Measurements from ENCODE around the gene KIAA0825.

The KIAA0825 gene

GRCh38 chr5:94218374-94218773 is 400.0 kb downstream of the KIAA0825 start:
- H3K36me3 ChIP-seq (ENCODE audit: control insufficient read depth, low read length), result no peaks in the 10 kb centered on the region

GRCh38 chr5:94217745-94218144 is 400.7 kb downstream of the KIAA0825 start:
- TF ChIP-seq CTCF (IDR thresholded peaks at IDR 0.05; ENCODE audit: low read depth, low read length, poor library complexity, severe bottlenecking) (no peak), EZH2phosphoT487 (IDR thresholded peaks at IDR 0.05; ENCODE audit: borderline replicate concordance, low read length) (no peak)
- H3K4me1 ChIP-seq (ENCODE audit: control insufficient read depth, low read length), result no peaks in the 10 kb centered on the region
- H3F3A ChIP-seq (ENCODE audit: control insufficient read depth, insufficient read depth), result no peaks in the 10 kb centered on the region
- no peaks in the 10 kb centered on the region for H4K20me1 ChIP-seq (ENCODE audit: control insufficient read depth, insufficient read depth, low read depth, low read length)
- no peak overlapping the region for H3K4me2 ChIP-seq (ENCODE audit: low read length)
- no peak overlapping the region for H3K27ac ChIP-seq (ENCODE audit: low read depth, low read length)
- H3K4me3 ChIP-seq (ENCODE audit: low read length), result no peak overlapping the region
- no peaks in the 10 kb centered on the region for H3K9me3 ChIP-seq (ENCODE audit: control insufficient read depth, insufficient read depth, low read length)
- no peaks in the 10 kb centered on the region for H3K9me2 ChIP-seq (replicated peaks; ENCODE audit: control insufficient read depth, low read length)
- H3K27me3 ChIP-seq (ENCODE audit: control insufficient read depth, low read length), result no peaks in the 10 kb centered on the region
- H3K79me2 ChIP-seq (ENCODE audit: control insufficient read depth, low read length), result no peaks in the 10 kb centered on the region
- H3K36me3 ChIP-seq (ENCODE audit: control insufficient read depth, low read length), result no peaks in the 10 kb centered on the region

More at GRCh38 chr5:94218374-94218773, 400.0 kb downstream of the KIAA0825 start:
- Histone ChIP-seq H3K79me2 (ENCODE audit: control insufficient read depth, low read length) (no peaks in the 10 kb centered on the region), H3K9me3 (ENCODE audit: control insufficient read depth, insufficient read depth, low read length) (no peaks in the 10 kb centered on the region), H3K27ac (ENCODE audit: low read depth, low read length) (no peak overlapping the region), H3K4me1 (ENCODE audit: control insufficient read depth, low read length) (no peaks in the 10 kb centered on the region), H3K9me2 (replicated peaks; ENCODE audit: control insufficient read depth, low read length) (no peaks in the 10 kb centered on the region), H3K4me2 (ENCODE audit: low read length) (no peak overlapping the region), H3K4me3 (ENCODE audit: low read length) (no peak overlapping the region), H3F3A (ENCODE audit: control insufficient read depth, insufficient read depth) (no peaks in the 10 kb centered on the region), H3K27me3 (ENCODE audit: control insufficient read depth, low read length) (no peaks in the 10 kb centered on the region), H4K20me1 (ENCODE audit: control insufficient read depth, insufficient read depth, low read depth, low read length) (no peaks in the 10 kb centered on the region)
- no peak for TF ChIP-seq EZH2phosphoT487 (IDR thresholded peaks at IDR 0.05; ENCODE audit: borderline replicate concordance, low read length)
- TF ChIP-seq CTCF (IDR thresholded peaks at IDR 0.05; ENCODE audit: low read depth, low read length, poor library complexity, severe bottlenecking), result no peak

GRCh38 chr5:94217216-94217615 is 401.2 kb downstream of the KIAA0825 start:
- Histone ChIP-seq H3K4me1 (ENCODE audit: control insufficient read depth, low read length) (no peaks in the 10 kb centered on the region), H3K27me3 (ENCODE audit: control insufficient read depth, low read length) (no peaks in the 10 kb centered on the region), H3K36me3 (ENCODE audit: control insufficient read depth, low read length) (no peaks in the 10 kb centered on the region), H3K79me2 (ENCODE audit: control insufficient read depth, low read length) (no peaks in the 10 kb centered on the region), H3K9me2 (replicated peaks; ENCODE audit: control insufficient read depth, low read length) (no peaks in the 10 kb centered on the region), H3K27ac (ENCODE audit: low read depth, low read length) (no peak overlapping the region), H4K20me1 (ENCODE audit: control insufficient read depth, insufficient read depth, low read depth, low read length) (no peaks in the 10 kb centered on the region), H3K4me3 (ENCODE audit: low read length) (no peak overlapping the region), H3F3A (ENCODE audit: control insufficient read depth, insufficient read depth) (no peaks in the 10 kb centered on the region), H3K4me2 (ENCODE audit: low read length) (no peak overlapping the region), H3K9me3 (ENCODE audit: control insufficient read depth, insufficient read depth, low read length) (no peaks in the 10 kb centered on the region)
- no peak for TF ChIP-seq EZH2phosphoT487 (IDR thresholded peaks at IDR 0.05; ENCODE audit: borderline replicate concordance, low read length)
- TF ChIP-seq CTCF (IDR thresholded peaks at IDR 0.05; ENCODE audit: low read depth, low read length, poor library complexity, severe bottlenecking), result no peak

GRCh38 chr5:94212476-94212875 is 405.9 kb downstream of the KIAA0825 start:
- H4K20me1 ChIP-seq (ENCODE audit: control insufficient read depth, insufficient read depth, low read depth, low read length), result no peaks in the 10 kb centered on the region
- H3K4me3 ChIP-seq (ENCODE audit: low read length), result no peak overlapping the region
- no peaks in the 10 kb centered on the region for H3F3A ChIP-seq (ENCODE audit: control insufficient read depth, insufficient read depth)
- H3K4me1 ChIP-seq (ENCODE audit: control insufficient read depth, low read length), result no peaks in the 10 kb centered on the region
- no peaks in the 10 kb centered on the region for H3K36me3 ChIP-seq (ENCODE audit: control insufficient read depth, low read length)
- no peaks in the 10 kb centered on the region for H3K27me3 ChIP-seq (ENCODE audit: control insufficient read depth, low read length)
- no peaks in the 10 kb centered on the region for H3K79me2 ChIP-seq (ENCODE audit: control insufficient read depth, low read length)
- TF ChIP-seq CTCF (IDR thresholded peaks at IDR 0.05; ENCODE audit: low read depth, low read length, poor library complexity, severe bottlenecking), result no peak
- TF ChIP-seq EZH2phosphoT487 (IDR thresholded peaks at IDR 0.05; ENCODE audit: borderline replicate concordance, low read length), result no peak
- no peaks in the 10 kb centered on the region for H3K9me3 ChIP-seq (ENCODE audit: control insufficient read depth, insufficient read depth, low read length)
- no peak overlapping the region for H3K4me2 ChIP-seq (ENCODE audit: low read length)
- no peaks in the 10 kb centered on the region for H3K9me2 ChIP-seq (replicated peaks; ENCODE audit: control insufficient read depth, low read length)
- H3K27ac ChIP-seq (ENCODE audit: low read depth, low read length), result no peak overlapping the region
